Neutrophil (primary cell): ENCODE measurements around the gene SLC9A7.

Source experiments
- H3K27ac ChIP-seq: fragments of 200-600 bp; sonication (generic); 2 replicates; pipeline ENCODE4 v1.5.1; 2016; ENCODE audit warnings: mild to moderate bottlenecking, moderate library complexity
- H3K27me3 ChIP-seq: fragments of 200-600 bp; sonication (generic); 2 replicates; pipeline ENCODE4 v1.6.0; 2016; ENCODE audit warnings: mild to moderate bottlenecking
- H3K36me3 ChIP-seq: fragments of 200-600 bp; sonication (generic); 2 replicates; pipeline ENCODE4 v1.5.1; 2017
- H3K4me1 ChIP-seq, 2 experiments: fragments of 200-600 bp in 1 of 2; sonication (generic) in 1 of 2; 1 replicate in 1 of 2; 2 replicates in 1 of 2; pipeline versions ENCODE4 v1.5.1 to v1.6.1; 2013 to 2016; ENCODE audit warnings: low read depth in 1 of 2, low read length in 1 of 2, mild to moderate bottlenecking in 1 of 2, moderate library complexity in 1 of 2; ENCODE audit not compliant: control insufficient read depth in 1 of 2, insufficient read depth in 1 of 2
- H3K4me3 ChIP-seq, 2 experiments: fragments of 200-600 bp in 1 of 2; sonication (generic) in 1 of 2; 1 replicate in 1 of 2; 2 replicates in 1 of 2; pipeline ENCODE4 v1.5.1; 2013 to 2016; ENCODE audit warnings: low read depth in 1 of 2, low read length in 1 of 2, mild to moderate bottlenecking in 1 of 2, moderate library complexity in 1 of 2
- H3K9me3 ChIP-seq: fragments of 200-600 bp; sonication (generic); 2 replicates; pipeline ENCODE4 v1.5.1; 2016
- TF ChIP-seq, protein P1 (sequence below): fragments of 200-600 bp; sonication (generic); IDR thresholded peaks from 2 replicates; pipeline ENCODE4 v1.5.1; 2016; ENCODE audit warnings: antibody characterized with exemption

Gene SLC9A7

GRCh38 chrX:46617906-46618305 lies 141.0 kb downstream of the SLC9A7 start:
- TF ChIP-seq, protein P1, sequence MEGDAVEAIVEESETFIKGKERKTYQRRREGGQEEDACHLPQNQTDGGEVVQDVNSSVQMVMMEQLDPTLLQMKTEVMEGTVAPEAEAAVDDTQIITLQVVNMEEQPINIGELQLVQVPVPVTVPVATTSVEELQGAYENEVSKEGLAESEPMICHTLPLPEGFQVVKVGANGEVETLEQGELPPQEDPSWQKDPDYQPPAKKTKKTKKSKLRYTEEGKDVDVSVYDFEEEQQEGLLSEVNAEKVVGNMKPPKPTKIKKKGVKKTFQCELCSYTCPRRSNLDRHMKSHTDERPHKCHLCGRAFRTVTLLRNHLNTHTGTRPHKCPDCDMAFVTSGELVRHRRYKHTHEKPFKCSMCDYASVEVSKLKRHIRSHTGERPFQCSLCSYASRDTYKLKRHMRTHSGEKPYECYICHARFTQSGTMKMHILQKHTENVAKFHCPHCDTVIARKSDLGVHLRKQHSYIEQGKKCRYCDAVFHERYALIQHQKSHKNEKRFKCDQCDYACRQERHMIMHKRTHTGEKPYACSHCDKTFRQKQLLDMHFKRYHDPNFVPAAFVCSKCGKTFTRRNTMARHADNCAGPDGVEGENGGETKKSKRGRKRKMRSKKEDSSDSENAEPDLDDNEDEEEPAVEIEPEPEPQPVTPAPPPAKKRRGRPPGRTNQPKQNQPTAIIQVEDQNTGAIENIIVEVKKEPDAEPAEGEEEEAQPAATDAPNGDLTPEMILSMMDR, result no peak
- no peaks in the 10 kb centered on the region for H3K4me1 ChIP-seq
- H3K9me3 ChIP-seq, result no peaks in the 10 kb centered on the region
- no peaks in the 10 kb centered on the region for H3K27me3 ChIP-seq
- no peaks in the 10 kb centered on the region for H3K36me3 ChIP-seq
- no peak overlapping the region for H3K27ac ChIP-seq
- no peak overlapping the region for H3K4me3 ChIP-seq

DNA sequence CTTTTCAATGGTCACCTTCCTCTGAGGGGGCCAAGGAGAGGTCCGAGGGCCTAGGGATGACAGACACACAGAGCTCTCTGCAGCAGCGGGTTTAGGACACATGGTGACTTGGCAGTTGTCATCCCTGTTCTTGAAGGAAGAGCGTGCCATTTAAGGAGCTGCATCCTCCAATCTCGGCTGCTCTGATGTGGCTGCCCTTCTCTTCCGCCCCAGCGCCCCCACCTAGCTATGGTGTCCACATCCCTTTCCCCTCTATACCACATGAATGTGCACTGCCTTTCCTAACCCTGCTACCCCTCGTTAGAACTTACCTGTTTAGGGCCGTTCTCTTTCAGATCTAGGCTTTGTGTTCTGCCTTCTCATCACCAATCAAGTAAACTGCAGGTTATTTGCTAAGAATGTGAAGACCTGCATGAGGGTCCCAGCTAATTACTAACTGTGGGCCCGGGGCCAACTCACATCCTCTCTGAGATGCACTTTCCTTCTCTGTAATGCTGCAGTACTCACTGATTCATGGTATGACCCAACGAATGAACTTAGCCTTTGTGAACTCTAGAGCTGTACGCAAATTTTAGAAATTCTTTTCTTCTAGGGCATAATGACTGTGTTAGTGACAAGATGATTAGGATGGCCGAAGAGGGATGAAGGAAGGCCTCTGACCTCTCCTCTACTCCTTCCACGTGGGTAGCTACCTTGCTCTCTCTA lies 147.1 kb downstream of the SLC9A7 start:
- Histone ChIP-seq H3K27me3 (no peaks in the 10 kb centered on the region), H3K36me3 (no peaks in the 10 kb centered on the region), H3K9me3 (no peaks in the 10 kb centered on the region), H3K27ac (no peak overlapping the region), H3K4me1 (no peaks in the 10 kb centered on the region), H3K4me3 (no peak overlapping the region)
- TF ChIP-seq, protein P1, result no peak

DNA sequence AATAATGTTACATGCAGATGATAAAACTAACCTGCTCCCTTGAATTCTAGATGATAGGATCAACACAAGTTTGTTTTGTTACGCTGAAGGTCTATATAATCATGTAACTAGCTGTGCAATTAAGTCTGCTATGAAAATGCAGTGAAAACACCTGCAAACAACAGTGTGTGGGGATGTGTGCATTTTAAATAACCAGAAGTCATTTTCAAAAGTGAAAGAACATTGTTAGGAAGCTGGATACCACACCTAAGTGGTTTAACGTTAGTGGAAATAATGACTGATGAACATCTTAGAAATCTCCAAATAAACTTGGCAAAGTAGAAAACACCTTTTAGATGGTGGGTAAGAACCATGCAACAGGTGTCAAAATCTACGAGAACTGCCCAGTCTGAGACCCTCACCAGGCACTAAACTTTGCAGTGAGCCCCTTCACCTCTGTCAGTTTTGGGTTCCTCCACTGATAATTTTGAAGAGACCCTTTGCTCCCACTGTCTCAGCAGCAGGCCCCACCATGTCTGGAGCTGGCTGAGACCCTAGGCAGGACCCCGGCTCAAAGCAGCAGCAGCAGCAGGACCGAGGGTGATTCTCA lies 148.8 kb downstream of the SLC9A7 start:
- TF ChIP-seq, protein P1, result no peak
- Histone ChIP-seq H3K27me3 (no peaks in the 10 kb centered on the region), H3K27ac (no peak overlapping the region), H3K36me3 (no peaks in the 10 kb centered on the region), H3K4me1 (no peaks in the 10 kb centered on the region), H3K4me3 (no peak overlapping the region), H3K9me3 (no peaks in the 10 kb centered on the region)

DNA sequence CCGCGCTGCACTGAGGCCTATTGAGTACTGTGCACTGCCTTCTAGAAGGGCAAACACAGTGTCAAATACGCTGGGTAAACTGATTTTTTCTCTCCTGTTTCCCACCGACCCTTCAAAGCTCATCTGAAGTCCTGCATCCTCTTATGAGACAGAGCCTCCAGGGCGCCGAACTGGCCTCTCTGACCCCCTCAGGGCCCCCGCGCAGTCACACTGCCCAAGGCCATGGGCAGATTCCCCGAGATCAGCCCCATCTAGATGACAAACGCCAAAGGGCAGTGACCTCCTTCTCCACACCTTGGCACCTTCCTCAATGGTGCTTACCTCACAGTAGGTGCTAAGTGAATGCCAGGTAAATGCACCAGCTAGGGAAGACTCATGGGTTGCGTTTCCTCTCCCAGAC lies 151.0 kb downstream of the SLC9A7 start:
- H3K27me3 ChIP-seq, result no peaks in the 10 kb centered on the region
- H3K36me3 ChIP-seq, result no peaks in the 10 kb centered on the region
- no peaks in the 10 kb centered on the region for H3K9me3 ChIP-seq
- TF ChIP-seq, protein P1, result no peak
- H3K4me3 ChIP-seq, result no peak overlapping the region
- H3K4me1 ChIP-seq, result no peaks in the 10 kb centered on the region
- no peak overlapping the region for H3K27ac ChIP-seq

DNA sequence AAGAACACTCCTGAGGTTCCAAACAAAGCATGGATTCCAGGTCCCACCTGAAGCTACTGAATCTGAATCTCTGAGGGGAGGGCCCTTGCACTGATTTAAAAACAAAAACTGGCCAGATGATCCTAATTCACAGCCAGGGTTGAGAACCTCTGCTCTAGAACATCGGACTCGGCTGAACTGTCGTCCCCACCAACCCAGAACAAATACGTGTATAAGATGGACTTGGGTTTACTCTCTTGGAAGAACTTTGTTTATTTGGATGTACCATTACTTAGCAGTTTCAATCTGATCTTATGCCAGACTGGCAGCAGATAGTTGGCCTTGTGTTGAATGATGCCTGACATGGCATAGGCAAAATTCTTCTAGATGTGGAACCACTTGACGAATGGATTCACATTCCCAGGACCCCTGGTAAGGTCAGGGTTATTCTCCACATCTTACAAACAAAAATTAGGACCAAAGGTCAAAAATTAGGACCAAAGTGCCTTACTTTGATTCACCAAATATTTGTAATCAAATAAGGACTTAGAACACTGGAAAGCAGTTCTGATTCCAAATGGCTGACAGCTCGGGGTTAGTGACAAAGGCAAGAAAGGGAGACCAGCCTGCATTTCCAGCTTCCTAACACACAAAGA lies 156.3 kb downstream of the SLC9A7 start:
- H3K36me3 ChIP-seq, result no peaks in the 10 kb centered on the region
- H3K27me3 ChIP-seq, result no peaks in the 10 kb centered on the region
- TF ChIP-seq, protein P1, result no peak
- H3K4me3 ChIP-seq, result no peak overlapping the region
- no peaks in the 10 kb centered on the region for H3K4me1 ChIP-seq
- H3K9me3 ChIP-seq, result no peaks in the 10 kb centered on the region
- no peak overlapping the region for H3K27ac ChIP-seq
